ENCODE measurements around the gene CLSTN2.

CLSTN2 gene

DNA sequence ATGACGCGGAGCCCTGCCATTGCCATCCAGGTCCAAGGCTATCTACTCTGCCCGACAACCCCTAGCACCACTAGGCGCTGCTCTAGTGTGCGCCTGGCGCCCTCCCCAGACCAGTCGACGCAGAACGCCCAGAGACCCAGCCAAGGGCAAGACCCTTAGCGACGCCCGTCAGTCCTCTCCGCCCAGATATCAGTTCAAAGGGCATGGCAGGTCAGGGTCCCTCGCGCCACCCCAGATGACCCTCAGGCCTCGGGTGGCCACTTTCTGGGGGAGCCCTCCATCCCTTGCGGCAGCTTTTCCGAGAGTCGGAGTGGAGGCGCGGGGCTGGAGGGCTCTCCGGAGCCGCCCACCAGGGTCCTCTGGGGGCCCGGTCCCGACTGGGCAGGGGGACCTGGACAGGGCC is 371 bp upstream of the CLSTN2 start:
- no peak overlapping the region for H3K27ac Mint-ChIP-seq
- peaks cover 61% of the 10 kb centered on the region for H3K27me3 Mint-ChIP-seq
- DNase-seq: no peak
- no peak overlapping the region for H3K4me3 Mint-ChIP-seq
- no peaks in the 10 kb centered on the region for H3K9me3 Mint-ChIP-seq
- CTCF ChIA-PET: no interaction called here
- H3K36me3 Mint-ChIP-seq: no peaks in the 10 kb centered on the region
- peaks cover 10% of the 10 kb centered on the region for H3K4me1 Mint-ChIP-seq

DNA sequence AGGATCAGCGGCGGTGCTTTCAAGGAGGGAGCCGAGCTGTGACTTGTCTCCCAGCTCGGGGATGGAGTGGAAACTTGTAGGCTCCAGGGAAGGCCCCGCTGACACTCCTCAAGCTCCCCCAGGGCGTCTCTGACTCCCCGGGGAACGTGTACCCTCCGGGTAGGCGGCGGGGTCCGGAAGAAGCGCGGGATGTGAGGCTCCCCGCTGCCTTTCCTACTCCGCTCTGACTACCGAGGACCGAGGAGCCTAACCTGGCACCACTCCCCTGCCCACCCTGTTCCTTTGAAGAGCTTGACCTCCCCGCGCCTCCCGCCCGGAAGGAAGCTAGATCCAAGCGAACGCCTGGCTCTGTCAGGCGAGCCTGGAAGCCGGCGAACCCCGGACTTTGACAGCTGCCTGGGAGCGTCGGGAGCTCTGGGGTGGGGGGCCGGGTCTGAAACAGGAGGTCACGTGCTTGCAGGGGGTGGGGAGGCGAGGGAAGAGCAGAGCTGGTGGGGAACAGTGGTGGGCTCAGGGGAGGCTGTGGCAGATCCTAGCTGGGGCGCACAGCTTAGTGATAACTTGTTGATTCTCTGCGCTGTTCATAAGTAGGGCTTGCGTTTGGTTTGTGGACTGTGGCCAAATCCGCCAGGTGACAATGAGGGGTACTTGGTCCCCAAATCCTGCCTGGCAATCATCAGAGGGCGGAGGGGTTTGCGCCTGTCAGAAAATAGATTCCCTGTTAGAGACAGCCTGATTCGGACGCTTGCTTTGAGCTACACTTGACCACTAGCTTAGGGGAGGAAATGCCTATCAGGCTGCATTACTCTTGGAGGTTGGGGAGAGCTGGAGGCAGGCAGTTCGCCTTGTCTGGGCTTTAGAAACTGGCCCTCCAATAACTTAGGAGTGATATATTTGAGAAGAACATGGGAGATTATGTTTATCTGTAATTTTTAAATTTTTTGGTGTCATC is 1.2 kb downstream of the CLSTN2 start:
- Mint-ChIP-seq H3K36me3 (no peaks in the 10 kb centered on the region), H3K4me3 (no peak overlapping the region), H3K4me1 (peaks cover 10% of the 10 kb centered on the region), H3K27me3 (peaks cover 61% of the 10 kb centered on the region), H3K27ac (no peak overlapping the region), H3K9me3 (no peaks in the 10 kb centered on the region)
- CTCF ChIA-PET: no interaction called here
- DNase-seq: no peak

DNA sequence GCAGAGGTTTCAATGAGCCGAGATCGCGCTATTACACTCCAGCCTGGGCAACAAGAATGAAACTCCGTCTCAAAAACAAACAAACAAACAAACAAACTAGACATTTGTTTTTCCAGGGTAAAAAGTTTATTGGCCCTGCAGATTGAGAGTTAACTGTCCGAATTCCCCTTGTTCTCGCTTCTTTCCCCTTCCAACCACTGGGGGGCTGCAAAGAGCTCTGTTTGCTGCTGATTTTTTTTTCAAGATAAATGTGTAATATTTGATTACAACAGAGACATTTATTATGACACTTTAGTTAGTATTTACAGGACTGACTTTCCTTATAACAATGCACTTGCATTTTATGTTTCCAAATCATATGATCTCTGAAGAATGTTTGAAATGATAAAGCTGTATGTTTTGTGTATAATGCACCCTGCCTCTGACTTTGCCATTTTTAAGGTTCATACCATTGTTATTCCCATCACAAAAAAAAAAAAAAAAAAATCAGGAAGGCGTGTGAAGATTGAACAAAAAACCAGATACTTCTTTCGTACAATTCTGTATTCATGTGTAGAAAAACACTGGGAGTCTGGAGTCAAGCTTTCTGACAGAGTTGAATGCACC is 2.8 kb downstream of the CLSTN2 start:
- Mint-ChIP-seq H3K27me3 (peaks cover 58% of the 10 kb centered on the region), H3K4me1 (peaks cover 10% of the 10 kb centered on the region), H3K9me3 (no peaks in the 10 kb centered on the region), H3K27ac (peak overlapping the region; percentile 49), H3K4me3 (no peak overlapping the region), H3K36me3 (no peaks in the 10 kb centered on the region)
- CTCF ChIA-PET: interaction anchor here (0.6 to 1.2 kb wide), 9 partner anchors 15 to 1631 kb away, joined by 3 to 4 read pairs (median 3); no protein-coding TSS in a partner anchor
- peak; percentile 26 for DNase-seq

DNA sequence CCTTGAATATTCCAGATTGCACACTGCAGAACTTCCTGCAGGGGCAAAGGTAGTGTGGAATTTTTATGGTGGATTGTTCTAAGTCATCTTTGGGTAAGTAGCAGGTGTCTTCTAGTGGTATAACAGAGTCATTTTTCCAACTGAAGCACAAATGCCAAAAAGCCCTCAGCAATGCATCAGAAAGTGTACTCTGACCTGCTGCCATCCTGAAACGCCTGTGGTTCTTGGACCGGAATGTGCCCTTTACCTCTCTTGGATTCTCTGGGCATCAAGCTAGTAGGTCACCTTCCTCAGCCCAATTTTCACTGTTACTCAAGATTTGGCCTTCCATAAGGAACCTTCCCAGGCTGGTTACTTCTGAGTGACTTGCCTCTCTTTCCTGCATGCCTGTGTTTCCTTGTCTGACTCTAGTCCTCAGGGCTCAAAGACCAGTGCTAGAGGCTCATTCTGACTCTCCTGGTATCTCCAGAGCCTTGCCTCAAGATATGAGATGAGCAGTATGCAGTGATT is 4.8 kb downstream of the CLSTN2 start:
- no peak for DNase-seq
- Mint-ChIP-seq H3K27ac (no peak overlapping the region), H3K9me3 (no peaks in the 10 kb centered on the region), H3K4me1 (peaks cover 10% of the 10 kb centered on the region), H3K36me3 (no peaks in the 10 kb centered on the region), H3K27me3 (peaks cover 39% of the 10 kb centered on the region), H3K4me3 (no peak overlapping the region)
- CTCF ChIA-PET: no interaction called here

DNA sequence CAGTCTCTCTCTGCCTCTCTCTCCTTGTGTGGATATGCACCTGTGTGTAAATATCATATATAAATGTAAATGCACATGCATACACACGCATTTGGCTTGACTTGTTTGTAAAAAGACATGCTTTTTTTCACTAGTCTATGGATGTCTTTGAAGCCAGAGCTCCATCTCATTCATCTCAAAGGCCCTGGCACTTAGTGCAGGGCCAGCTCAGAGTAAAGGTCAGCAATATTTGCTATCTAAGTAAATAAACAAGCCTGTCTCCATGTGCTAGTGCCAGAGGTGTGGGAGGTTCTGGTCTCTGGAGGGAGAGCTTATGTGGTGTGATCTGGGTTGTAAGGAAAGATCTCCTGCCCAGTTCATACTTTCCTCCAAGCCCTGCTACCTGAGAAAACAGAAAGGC is 5.6 kb downstream of the CLSTN2 start:
- H3K27me3 Mint-ChIP-seq: peaks cover 30% of the 10 kb centered on the region
- peaks cover 8% of the 10 kb centered on the region for H3K4me1 Mint-ChIP-seq
- CTCF ChIA-PET: no interaction called here
- no peak overlapping the region for H3K4me3 Mint-ChIP-seq
- H3K9me3 Mint-ChIP-seq: no peaks in the 10 kb centered on the region
- no peaks in the 10 kb centered on the region for H3K36me3 Mint-ChIP-seq
- no peak overlapping the region for H3K27ac Mint-ChIP-seq
- no peak for DNase-seq

DNA sequence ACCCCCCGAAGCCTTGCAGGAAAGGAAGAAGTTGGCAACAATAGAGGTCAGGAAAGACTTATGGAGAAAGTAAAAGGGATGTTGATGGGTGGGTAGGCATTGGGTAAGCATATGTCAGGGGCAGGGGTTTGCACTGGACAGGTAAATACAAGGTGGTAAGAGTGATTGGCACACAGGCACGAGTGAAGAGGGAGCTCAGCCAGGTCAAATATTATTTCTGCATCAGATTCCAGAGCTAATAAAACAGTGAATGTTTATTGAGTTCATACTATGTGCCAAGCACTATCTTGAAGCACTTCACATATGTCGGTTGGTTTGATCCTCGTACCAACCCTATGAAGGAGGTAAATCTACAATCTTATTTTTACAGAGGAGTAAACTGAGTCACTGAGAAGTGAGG is 6.6 kb downstream of the CLSTN2 start:
- no peak for DNase-seq
- Mint-ChIP-seq H3K36me3 (no peaks in the 10 kb centered on the region), H3K4me3 (no peak overlapping the region), H3K4me1 (no peaks in the 10 kb centered on the region), H3K9me3 (no peaks in the 10 kb centered on the region), H3K27me3 (peaks cover 24% of the 10 kb centered on the region), H3K27ac (no peak overlapping the region)
- CTCF ChIA-PET: no interaction called here

DNA sequence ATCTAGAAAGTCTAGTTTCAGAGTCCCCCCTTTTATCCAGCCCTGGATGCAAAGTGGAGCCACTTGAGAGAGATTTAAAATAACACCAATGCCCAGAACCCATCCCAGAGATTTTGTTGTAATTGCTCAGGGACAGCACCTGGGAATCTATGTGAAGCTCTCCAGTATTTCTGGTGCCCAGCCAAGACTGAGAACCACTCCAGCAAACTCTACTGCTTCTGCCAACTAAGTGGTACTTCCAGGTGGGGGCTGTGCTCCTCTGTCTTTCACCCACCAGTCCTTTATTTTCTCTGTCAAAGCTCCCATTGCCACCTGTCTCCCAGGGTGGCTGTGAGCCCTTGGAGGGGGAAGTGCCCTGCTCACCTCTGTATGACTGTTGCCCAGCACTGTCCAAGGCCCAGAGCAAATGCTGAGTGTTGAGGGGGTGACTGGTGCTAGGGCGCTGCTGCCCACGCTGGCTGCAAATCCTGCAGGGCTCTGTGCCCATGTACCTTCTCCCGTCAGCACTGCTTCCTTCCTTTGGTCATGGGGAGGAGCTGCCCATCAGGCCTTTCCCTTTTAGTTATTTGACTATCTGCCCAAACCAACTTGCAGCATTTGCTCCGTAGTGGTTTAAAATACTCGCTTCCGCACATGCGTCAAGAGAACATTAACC is 9.4 kb downstream of the CLSTN2 start:
- DNase-seq: no peak
- Mint-ChIP-seq H3K36me3 (no peaks in the 10 kb centered on the region), H3K4me3 (no peak overlapping the region), H3K9me3 (no peaks in the 10 kb centered on the region), H3K4me1 (no peaks in the 10 kb centered on the region), H3K27ac (no peak overlapping the region), H3K27me3 (peaks cover 4% of the 10 kb centered on the region)
- CTCF ChIA-PET: no interaction called here

DNA sequence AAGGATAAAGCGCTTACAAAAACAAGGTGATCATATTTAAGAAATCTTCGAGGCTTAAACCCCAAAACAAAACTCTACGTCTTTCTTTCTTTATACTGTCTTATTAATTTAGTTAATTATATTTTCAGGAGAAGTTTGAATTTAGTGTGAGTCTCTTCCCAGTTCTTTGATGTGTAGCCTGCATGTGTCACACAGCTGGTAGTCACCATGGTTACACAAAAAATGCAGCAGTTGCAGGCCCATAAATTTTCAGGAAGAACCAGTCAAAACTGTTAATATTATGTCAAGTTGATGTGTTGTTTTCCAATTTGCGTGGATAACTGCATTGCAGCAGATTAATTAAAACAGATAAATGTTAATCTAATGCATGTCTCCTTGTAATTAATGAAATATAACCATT is 10.4 kb downstream of the CLSTN2 start:
- no peaks in the 10 kb centered on the region for H3K9me3 Mint-ChIP-seq
- DNase-seq: no peak
- no peaks in the 10 kb centered on the region for H3K4me1 Mint-ChIP-seq
- H3K27ac Mint-ChIP-seq: no peak overlapping the region
- no peaks in the 10 kb centered on the region for H3K36me3 Mint-ChIP-seq
- CTCF ChIA-PET: no interaction called here
- no peak overlapping the region for H3K4me3 Mint-ChIP-seq
- H3K27me3 Mint-ChIP-seq: peaks cover 4% of the 10 kb centered on the region

DNA sequence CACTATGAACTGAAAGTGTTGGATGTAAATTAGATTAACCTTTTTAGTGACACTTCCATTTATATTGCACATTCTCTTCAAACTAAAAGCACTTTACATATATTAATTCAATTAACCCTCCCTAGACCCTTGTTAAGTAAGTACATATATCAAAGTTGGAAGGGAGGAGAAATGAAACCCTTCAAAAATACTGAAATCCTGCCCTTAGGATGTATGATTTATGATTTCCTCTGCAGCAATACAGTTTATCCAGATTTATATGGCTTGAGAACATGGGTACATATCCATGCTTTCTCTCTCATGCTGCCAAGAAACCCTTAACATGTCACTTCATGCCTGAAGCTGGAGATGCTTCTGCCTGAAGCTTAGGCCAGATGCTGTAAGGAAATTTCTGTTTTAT is 11.0 kb downstream of the CLSTN2 start:
- Mint-ChIP-seq H3K36me3 (no peaks in the 10 kb centered on the region), H3K4me3 (no peak overlapping the region), H3K4me1 (no peaks in the 10 kb centered on the region), H3K27me3 (peaks cover 4% of the 10 kb centered on the region), H3K9me3 (no peaks in the 10 kb centered on the region), H3K27ac (no peak overlapping the region)
- CTCF ChIA-PET: no interaction called here
- no peak for DNase-seq

DNA sequence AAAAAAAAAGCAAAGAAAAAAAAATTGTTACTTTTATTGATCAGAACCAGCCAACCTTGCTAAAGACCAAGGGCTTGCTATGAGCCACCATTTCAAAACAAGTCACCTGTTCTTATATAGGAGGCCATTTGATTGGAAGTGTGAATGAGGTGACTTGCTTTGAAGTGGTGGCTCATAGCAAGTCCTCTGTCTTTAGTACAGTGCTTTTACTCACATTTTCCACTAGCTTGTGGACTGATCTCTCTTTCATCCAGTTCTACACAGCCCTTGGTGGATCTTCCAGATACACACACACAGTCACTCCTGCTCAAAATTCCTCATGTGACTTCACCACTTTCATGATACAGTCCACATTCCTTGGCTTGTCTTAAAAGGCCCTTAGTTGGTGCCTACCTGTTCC is 13.5 kb downstream of the CLSTN2 start:
- Mint-ChIP-seq H3K36me3 (no peaks in the 10 kb centered on the region), H3K27ac (no peak overlapping the region), H3K4me3 (no peak overlapping the region), H3K9me3 (no peaks in the 10 kb centered on the region), H3K4me1 (no peaks in the 10 kb centered on the region), H3K27me3 (peaks cover 4% of the 10 kb centered on the region)
- CTCF ChIA-PET: no interaction called here
- DNase-seq: no peak

DNA sequence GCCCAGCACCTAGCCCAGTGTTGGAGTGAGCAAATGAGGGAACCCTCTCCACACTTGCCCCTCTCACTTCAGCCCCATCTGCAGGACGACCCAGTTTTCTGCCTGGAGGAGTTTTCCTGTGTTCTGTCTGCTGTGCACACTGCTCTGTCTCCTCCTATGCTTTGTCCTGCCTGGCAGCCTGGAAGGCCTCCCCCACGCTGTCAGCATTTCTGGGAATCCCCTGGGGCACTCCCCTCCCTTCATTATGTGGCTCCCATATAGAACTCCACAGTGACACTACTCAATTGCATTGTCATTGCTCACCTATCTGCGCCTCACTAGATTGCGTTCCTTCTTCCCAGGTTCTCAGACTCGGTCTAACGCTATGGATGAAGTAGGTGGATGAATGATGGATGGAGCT is 13.9 kb downstream of the CLSTN2 start:
- Mint-ChIP-seq H3K9me3 (no peaks in the 10 kb centered on the region), H3K27me3 (peaks cover 4% of the 10 kb centered on the region), H3K36me3 (no peaks in the 10 kb centered on the region), H3K27ac (no peak overlapping the region), H3K4me1 (no peaks in the 10 kb centered on the region), H3K4me3 (no peak overlapping the region)
- CTCF ChIA-PET: interaction anchor here (0.8 kb wide), 1 partner anchor 34 kb away, joined by 3 read pairs; no protein-coding TSS in a partner anchor
- DNase-seq: no peak

DNA sequence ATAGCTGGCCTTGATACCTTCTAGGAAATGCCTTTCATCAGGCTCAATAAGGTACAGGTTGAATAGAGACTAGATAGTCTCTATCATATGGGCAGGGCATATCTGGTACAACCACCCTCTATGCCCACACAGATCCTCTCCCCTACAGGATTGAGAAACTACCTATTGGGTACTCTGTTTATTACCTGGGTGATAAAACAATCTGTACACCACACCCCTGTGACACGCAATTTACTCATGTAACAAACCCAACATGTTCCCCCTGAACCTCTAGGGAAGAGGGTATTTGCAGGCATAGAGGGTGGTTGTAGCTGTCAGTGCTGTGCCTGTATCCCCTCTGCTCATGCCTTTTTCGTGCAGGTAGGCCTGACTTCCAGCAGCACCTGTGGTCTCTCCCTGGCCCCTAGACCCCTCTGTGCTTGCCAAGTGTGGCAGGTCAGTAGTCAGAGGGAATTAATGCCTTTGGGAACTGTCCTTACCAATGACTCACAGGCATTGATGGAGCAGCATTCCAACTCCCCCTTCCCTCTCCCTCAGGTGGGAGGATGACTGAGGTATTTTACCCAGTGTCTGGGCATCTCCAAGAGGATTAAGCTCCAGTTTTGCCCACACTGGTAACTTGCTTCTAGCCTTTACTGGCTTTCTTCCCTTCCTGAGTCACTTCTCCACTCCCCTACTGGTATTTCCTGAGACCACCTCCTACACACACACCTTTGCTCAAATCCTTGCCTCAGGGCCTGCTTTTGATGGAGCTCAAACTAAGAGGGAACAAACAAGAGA is 18.3 kb downstream of the CLSTN2 start:
- Mint-ChIP-seq H3K9me3 (no peaks in the 10 kb centered on the region), H3K4me1 (no peaks in the 10 kb centered on the region), H3K27ac (no peak overlapping the region), H3K36me3 (no peaks in the 10 kb centered on the region), H3K4me3 (no peak overlapping the region), H3K27me3 (no peaks in the 10 kb centered on the region)
- CTCF ChIA-PET: interaction anchor here (1.3 kb wide), 1 partner anchor 16 kb away, joined by 3 read pairs; no protein-coding TSS in a partner anchor
- DNase-seq: no peak

DNA sequence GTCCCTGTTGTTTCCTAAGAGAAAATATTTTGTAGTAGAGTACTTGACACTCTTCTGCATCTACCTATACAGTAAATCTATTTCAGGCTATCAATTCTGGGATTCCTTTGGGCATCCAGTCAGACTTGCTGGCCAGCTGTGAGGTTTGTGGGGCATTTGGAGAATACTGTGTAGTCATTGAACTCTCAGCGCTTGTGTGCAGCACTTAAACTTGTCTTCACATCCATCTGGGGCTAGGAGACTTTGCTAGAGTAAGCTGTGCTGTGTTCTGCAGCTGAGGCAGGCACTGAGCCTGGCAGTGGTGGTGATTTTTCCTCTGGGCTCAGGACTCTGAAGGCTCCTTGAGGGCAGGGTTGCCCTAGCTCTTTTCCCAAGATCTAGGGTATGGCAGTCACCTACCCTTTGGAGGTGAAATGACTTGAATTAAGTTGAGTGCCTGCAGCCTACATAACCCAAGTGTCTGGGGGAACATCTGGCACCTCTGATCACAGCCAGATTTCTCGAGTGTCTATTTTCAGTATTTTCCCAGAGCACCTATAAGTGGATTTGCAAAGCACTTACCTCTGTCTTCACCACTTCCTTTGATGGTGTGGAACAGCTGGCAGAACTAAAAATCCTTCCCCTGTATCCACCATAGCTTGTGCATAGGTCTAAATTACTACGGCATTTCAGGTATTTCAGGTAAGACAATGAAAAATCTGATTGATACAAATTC is 19.3 kb downstream of the CLSTN2 start:
- CTCF ChIA-PET: no interaction called here
- Mint-ChIP-seq H3K4me1 (no peaks in the 10 kb centered on the region), H3K36me3 (no peaks in the 10 kb centered on the region), H3K27ac (no peak overlapping the region), H3K4me3 (no peak overlapping the region), H3K27me3 (no peaks in the 10 kb centered on the region), H3K9me3 (no peaks in the 10 kb centered on the region)
- DNase-seq: no peak

All from activated naive CD4-positive, alpha-beta T cell treated with anti-CD3 and anti-CD28 coated beads, Interleukin-2, amount 10 ng/mL, durations not matched to agents 7 days and 5 days (primary cell).